Progenitor cell of endocrine pancreas (in vitro differentiated cells): ENCODE results near the gene LRRC15. TPM values are rescaled to one million over a fixed set of nuclear protein-coding genes. Genes with fewer than 3 reads are reported as not detected.

Source experiments
- DNase-seq: peaks from one replicate; pipeline ENCODE4 v3.0.0; 2021; ENCODE audit warnings: low spot score; ENCODE audit not compliant: unreplicated experiment
- H3K27ac Mint-ChIP-seq: 2 replicates; pipeline ENCODE4 v1.8.0; 2021; ENCODE audit warnings: mild to moderate bottlenecking, moderate library complexity, mixed read lengths
- H3K27me3 Mint-ChIP-seq: 2 replicates; pipeline ENCODE4 v1.8.0; 2021; ENCODE audit warnings: mixed read lengths
- H3K36me3 Mint-ChIP-seq: 2 replicates; pipeline ENCODE4 v1.8.0; 2022; ENCODE audit warnings: mixed read lengths; ENCODE audit not compliant: insufficient read depth
- H3K4me1 Mint-ChIP-seq: 2 replicates; pipeline ENCODE4 v1.8.0; 2021; ENCODE audit warnings: low read depth, mixed read lengths
- H3K4me3 Mint-ChIP-seq: 2 replicates; pipeline ENCODE4 v1.8.0; 2021; ENCODE audit warnings: low read depth, mild to moderate bottlenecking, moderate library complexity, mixed read lengths
- H3K9me3 Mint-ChIP-seq: 2 replicates; pipeline ENCODE4 v1.8.0; 2021; ENCODE audit warnings: low read depth, mixed read lengths
- CTCF ChIP-seq: fragments of 200-600 bp; sonication (generic); IDR thresholded peaks from one replicate; pipeline ENCODE4 v1.5.0; 2021; ENCODE audit warnings: antibody characterized with exemption, mild to moderate bottlenecking; ENCODE audit not compliant: unreplicated experiment
- total RNA-seq: library from RNA; stranded (reverse); gene quantifications from 2 replicates; pipeline ENCODE4 v1.2.1, GENCODE V29; 2021

The LRRC15 gene
- total RNA-seq, 1 donor from 2014 or later, result not detected

GRCh38 chr3:194343561-194343893, 26.0 kb downstream of the LRRC15 start:
- TF ChIP-seq CTCF, result no peak
- peaks cover 23% of the 10 kb centered on the region for H3K27me3 Mint-ChIP-seq
- no peak overlapping the region for H3K27ac Mint-ChIP-seq
- H3K4me3 Mint-ChIP-seq, result no peak overlapping the region
- no peaks in the 10 kb centered on the region for H3K36me3 Mint-ChIP-seq
- no peak for DNase-seq
- no peaks in the 10 kb centered on the region for H3K9me3 Mint-ChIP-seq
- H3K4me1 Mint-ChIP-seq, result peaks cover 15% of the 10 kb centered on the region

GRCh38 chr3:194342861-194343560, 26.5 kb downstream of the LRRC15 start:
- Mint-ChIP-seq H3K27ac (no peak overlapping the region), H3K4me3 (no peak overlapping the region), H3K36me3 (no peaks in the 10 kb centered on the region)

DNA sequence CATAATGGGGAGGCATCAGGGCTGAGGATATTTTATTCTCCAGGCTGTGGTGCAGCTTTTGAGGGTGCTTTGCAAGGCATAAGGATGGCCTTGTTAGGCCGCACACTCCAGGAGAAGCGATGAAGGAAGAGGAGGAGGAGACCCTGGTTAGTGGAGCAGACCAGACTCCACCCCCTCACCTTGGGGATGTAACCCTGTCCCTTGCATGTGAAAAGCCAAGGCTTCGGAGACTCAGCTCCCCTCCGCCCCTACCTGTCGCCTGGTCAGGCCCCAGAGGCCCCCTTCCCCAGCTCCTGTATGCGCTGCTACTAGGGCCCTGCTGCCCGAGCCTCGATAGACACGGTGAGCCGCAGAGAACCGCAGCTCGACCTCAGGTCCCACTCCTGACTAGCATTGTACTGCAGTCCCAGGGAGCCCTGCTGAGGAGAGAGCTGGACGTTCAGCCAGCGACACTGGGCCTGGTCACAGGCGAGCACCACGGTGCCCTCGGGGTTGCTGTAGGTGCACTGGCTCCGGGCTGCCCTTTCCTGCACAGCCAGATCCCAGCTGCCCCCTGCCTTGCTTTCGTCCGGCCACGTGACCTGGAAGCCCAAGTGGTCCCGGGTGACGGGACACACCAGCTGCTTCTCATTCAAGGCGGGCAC, 28.7 kb downstream of the LRRC15 start:
- Mint-ChIP-seq H3K4me1 (peaks cover 21% of the 10 kb centered on the region), H3K9me3 (no peaks in the 10 kb centered on the region), H3K27me3 (peaks cover 30% of the 10 kb centered on the region), H3K4me3 (no peak overlapping the region), H3K36me3 (no peaks in the 10 kb centered on the region), H3K27ac (no peak overlapping the region)
- TF ChIP-seq CTCF, result no peak
- no peak for DNase-seq

More at GRCh38 chr3:194342861-194343560, 26.5 kb downstream of the LRRC15 start:
- H3K27me3 Mint-ChIP-seq, result peaks cover 20% of the 10 kb centered on the region
- peaks cover 15% of the 10 kb centered on the region for H3K4me1 Mint-ChIP-seq
- no peak for TF ChIP-seq CTCF
- no peak for DNase-seq
- H3K9me3 Mint-ChIP-seq, result no peaks in the 10 kb centered on the region

- Mint-ChIP-seq H3K27ac (peak overlapping the region; percentile 74), H3K9me3 (no peaks in the 10 kb centered on the region), H3K4me3 (no peak overlapping the region), H3K4me1 (peaks cover 21% of the 10 kb centered on the region), H3K27me3 (peaks cover 30% of the 10 kb centered on the region), H3K36me3 (no peaks in the 10 kb centered on the region)
- no peak for TF ChIP-seq CTCF
- DNase-seq, result no peak
Measured at GRCh38 chr3:194339840-194340239, 29.7 kb downstream of the LRRC15 start.

DNA sequence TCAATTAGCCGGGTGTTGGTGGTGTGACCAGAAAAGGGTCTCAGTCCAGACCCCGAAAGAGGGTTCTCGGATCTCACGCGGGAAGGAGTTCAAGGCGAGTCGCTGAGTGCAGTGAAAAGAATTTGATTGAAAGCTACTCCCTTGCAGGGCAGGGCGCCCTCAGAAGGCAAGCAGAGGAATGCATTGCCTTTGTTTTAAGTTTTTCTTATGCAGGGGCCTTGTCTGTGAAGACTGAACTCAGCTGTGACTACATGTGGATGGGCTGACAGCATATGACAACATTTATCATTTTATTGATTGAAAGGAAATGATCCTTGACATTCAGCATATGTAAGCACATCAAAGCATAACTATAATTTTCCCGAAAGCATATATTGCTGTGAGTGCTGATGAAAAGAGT, 30.2 kb downstream of the LRRC15 start:
- H3K36me3 Mint-ChIP-seq, result no peaks in the 10 kb centered on the region
- H3K4me1 Mint-ChIP-seq, result peaks cover 21% of the 10 kb centered on the region
- H3K9me3 Mint-ChIP-seq, result no peaks in the 10 kb centered on the region
- H3K4me3 Mint-ChIP-seq, result no peak overlapping the region
- no peak for DNase-seq
- peak overlapping the region; percentile 74 for H3K27ac Mint-ChIP-seq
- peak; percentile 48 for TF ChIP-seq CTCF
- H3K27me3 Mint-ChIP-seq, result peaks cover 30% of the 10 kb centered on the region
